A204.1 (cell line): ENCODE measurements around the gene LHCGR.
"Not testable (repeated sequence)": the region's sequence is repeated elsewhere in the genome, so short reads cannot be mapped to it uniquely, and the experiment has no call there.

Experiments used
- FAIRE-seq: peaks from 2 replicates; lab custom pipeline; 2012; peaks lifted over from hg19 to GRCh38; lab: Jason Lieb, UNC

Gene LHCGR

GRCh38 chr2:48739236-48739635 lies 16.3 kb downstream of the LHCGR start:
- FAIRE-seq: not testable (repeated sequence)

DNA sequence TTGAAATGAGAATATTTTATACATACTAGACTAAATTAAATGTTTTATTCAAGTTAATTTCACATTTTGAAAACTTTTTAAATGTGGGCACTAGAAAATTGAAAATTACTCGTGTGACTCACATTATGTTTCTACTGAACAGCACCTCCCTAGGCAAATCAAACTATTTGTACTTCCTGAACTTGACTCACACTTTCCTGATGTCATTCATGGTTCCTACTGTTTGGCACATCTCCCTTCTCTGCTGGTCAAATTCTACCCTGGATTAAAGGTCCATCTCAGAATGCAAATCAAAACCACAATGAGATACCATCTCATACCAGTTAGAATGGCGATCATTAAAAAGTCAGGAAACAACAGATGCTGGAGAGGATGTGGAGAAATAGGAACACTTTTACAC lies 16.7 kb downstream of the LHCGR start:
- FAIRE-seq: no peak

GRCh38 chr2:48736251-48736650 lies 19.3 kb downstream of the LHCGR start:
- no peak for FAIRE-seq

DNA sequence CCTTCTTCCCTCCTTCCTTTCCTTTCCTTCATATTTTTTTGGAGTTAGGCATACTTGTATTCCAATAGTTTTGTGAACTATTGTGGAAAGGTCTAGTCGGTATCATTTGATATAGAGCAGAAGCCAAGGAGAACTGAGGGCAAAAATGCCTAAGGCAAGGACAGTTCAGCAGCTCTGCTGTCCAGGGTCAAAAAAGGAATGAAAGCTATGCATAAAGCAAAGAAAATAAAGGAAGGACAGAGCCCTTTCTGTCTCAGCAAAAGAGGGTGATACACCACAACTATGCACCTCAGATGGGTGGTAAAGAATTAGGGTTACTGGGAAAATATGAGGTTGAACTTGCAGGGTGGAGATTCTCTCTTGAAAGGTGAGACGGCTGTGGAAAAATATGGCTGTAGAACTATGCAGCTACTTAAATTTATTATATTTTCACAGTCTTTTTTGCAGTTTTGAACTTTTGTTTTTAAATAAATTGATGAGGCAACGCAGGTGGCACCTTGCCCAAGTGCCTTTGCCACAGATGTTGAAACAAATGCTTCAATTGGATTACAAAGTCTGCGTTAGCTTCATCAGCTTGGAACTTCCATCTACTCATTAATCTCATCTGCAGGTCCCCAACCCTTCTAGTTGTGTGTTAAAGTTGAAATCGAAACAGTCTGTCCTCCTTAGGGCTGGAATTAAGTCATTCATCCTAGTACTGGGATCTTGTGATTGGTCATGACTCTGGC lies 20.8 kb downstream of the LHCGR start:
- no peak for FAIRE-seq

- FAIRE-seq: no peak
Observed at GRCh38 chr2:48733067-48733503, 22.4 kb downstream of the LHCGR start.

- no peak for FAIRE-seq
Observed at GRCh38 chr2:48728840-48729239, 26.7 kb downstream of the LHCGR start.

- FAIRE-seq: no peak
Observed at GRCh38 chr2:48728295-48728694, 27.2 kb downstream of the LHCGR start.

GRCh38 chr2:48727560-48727959 lies 28.0 kb downstream of the LHCGR start:
- no peak for FAIRE-seq

DNA sequence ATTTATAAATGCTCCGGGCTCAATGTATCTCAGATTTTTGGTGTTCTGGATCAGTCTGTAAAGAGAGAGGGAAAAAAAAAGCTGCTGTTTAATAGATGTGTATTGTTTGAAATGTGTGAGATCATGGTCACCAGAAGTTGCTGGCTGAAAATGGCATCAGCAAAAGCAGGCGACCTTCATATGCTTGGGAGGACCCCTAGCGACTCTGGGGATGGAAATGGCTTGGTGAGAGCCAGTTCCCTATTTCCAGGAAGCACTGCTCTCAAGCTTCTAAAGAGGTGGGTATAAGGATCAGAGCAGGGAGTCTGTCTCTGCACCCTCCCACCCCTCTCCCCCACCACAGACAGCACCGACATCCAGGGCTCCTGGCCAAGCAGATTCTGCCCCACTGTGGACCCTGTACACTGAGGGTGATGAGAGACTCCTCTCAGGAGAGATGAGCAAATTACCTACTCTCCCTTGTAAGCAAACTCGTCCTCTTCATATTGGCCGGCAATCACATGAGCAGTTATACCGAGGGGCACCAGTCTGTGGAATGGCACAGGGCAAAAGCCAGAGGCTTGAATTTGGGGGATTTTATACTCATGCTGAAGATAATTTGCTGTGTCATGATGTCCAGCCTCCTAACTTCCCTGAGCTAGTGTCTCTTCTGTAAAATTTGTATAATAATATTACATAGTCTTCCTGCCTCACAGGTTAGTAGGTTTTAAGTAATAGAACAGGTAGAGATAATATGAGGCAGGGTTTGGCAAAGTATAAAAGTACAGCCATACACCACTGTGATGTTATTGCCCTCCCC lies 29.6 kb downstream of the LHCGR start:
- no peak for FAIRE-seq

DNA sequence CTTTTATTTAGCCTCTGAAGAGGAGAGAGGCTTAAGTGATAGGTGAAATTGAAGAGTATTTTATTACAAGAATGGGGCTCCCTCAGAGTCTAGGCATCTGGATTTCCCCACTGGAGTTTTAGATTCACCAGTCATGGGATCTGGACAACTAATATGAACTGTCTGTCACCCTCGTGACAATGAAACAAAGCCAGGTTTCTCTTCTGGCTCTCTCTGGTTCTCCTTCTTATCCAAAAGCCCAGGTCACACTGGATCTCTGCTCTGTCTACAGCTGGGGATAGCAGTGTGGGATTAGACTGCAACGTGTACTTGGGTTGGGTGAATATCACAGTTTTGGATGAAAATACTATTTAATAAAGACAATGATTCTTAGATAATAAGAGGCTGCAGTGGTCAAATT lies 31.2 kb downstream of the LHCGR start:
- FAIRE-seq: no peak

GRCh38 chr2:48723129-48723528 lies 32.4 kb downstream of the LHCGR start:
- no peak for FAIRE-seq

DNA sequence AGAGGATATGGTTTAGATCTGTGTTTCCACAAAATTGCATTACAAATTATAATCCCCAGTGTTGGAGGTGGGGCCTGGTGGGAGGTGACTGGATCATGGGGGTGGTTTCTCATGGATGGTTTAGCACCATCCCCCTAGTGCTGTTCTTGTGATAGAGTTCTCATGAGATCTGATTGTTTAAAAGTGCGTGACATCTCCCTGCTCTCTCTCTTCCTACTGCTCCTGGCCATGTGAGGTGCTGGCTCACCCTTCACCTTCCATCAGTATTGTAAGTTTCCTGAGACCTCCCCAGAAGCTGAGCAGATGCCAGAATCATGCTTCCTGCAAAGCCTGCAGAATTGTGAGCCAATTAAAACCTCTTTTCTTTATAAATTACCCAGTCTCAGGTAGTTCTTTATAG lies 33.1 kb downstream of the LHCGR start:
- no peak for FAIRE-seq

GRCh38 chr2:48721158-48721557 lies 34.4 kb downstream of the LHCGR start:
- no peak for FAIRE-seq

DNA sequence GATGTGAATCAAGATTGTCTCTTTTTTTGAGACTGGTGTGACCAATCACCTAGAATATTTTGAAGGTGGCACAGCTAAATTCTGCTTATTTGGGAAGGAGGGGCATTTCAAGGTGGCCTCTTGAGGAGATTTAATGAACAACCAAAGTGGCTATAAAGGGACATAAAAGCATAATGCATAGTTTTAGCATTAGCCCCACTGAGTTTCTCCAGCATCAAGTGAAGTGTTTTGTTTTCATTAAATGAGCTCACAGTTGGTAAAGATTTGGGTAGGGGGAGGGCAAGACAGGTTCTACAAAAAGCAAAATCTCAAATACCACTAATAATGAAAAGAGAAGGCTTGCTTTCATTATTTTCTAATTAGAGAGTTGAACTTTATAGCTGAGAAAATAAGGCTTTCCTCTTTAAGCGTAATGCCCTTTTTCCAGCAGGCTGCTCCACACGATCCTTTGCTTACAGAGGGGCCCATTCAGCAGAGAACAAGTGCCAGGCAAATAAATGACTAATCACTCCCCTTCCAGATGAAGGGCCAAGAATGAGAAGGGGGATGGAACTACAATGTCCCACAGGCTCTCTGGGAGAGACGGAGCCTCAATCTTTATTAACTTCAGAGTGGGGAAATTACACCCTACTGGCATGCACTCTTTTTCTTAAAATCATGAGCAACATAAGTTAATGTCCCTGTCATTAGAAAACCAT lies 35.9 kb downstream of the LHCGR start:
- FAIRE-seq: no peak

DNA sequence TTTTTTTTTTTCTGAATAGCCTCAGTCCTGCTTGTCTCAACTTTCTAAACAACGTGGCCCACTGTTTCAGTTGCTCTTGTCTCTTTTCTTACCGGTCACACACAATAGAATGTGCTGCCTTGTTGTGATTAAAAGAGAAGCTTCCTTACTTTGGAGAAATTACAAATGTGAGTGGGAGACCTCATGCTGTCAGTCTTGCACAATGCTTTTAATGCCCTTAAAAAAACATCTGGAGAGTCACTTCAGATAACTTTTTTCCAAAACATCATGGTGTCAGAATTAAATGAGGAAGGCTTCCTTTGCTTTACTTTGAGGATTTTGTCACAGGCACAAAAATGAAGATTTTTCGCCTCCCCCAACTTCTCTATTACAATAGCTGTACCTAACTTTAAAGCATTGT lies 37.7 kb downstream of the LHCGR start:
- no peak for FAIRE-seq

- no peak for FAIRE-seq
Observed at GRCh38 chr2:48715956-48716355, 39.6 kb downstream of the LHCGR start.

- FAIRE-seq: no peak
Observed at GRCh38 chr2:48715042-48715899, 40.3 kb downstream of the LHCGR start.

GRCh38 chr2:48714245-48714644 lies 41.3 kb downstream of the LHCGR start:
- no peak for FAIRE-seq

- FAIRE-seq: no peak
Observed at GRCh38 chr2:48713647-48714046, 41.9 kb downstream of the LHCGR start.

DNA sequence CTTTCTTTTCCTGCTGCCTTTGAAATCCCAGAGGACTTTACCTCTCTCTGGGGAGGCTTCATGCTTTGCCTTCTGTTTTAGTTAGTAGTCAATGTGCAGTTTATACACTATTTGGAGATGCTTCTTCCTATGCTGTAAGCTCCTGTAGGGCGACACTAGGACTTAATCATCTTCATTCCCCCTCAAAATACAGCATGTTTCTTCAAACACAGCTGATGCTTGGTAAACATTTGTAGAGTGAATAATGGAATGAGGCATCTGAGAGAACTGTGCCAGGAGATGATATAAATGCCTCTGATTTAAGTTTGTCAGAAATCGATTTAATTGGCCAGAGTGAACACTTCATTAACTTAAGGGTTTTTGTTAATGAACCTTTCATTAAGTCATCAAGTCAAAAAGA lies 43.4 kb downstream of the LHCGR start:
- no peak for FAIRE-seq

DNA sequence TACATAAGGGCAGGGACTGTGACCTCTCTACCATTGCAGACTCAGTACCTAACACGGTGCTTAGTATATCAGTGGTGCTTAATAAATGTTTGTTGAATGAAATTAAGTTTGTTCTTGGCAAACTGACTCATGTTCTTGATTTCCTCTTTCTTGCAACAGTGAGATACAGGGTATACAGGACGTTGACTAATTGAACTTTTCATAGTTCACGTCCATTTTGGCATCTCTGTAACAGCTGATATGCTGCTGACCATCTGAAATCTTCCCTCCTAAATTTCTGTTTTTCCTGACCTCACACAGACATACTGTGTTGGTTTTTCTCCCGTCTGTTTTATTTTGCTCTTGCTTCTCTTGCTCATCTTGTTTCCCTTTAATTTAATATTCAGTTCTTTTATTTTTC lies 44.2 kb downstream of the LHCGR start:
- FAIRE-seq: no peak
